Lower leg skin (tissue), 4 donors: ENCODE results near the gene SPACA7. TPM values are rescaled to one million over a fixed set of nuclear protein-coding genes. Genes with fewer than 3 reads are reported as not detected.
"Not testable (repeated sequence)": the region's sequence is repeated elsewhere in the genome, so short reads cannot be mapped to it uniquely, and the experiment has no call there.

Experiments
- DNase-seq, 2 donors: peaks; one replicate each; pipeline ENCODE4 v3.0.0-alpha.2; 2019; ENCODE audit warnings: low spot score in 2 of 2
- H3K4me3 ChIP-seq: fragments of 200-600 bp; sonication (generic); 2 replicates; pipeline ENCODE4 v1.5.1; 2017; ENCODE audit warnings: mild to moderate bottlenecking, low read depth; ENCODE audit not compliant: poor library complexity, severe bottlenecking
- CTCF ChIP-seq, 3 donors: fragments of 450-650 bp; IDR thresholded peaks; one replicate each; pipeline ENCODE4 v1.5.1; 2016; ENCODE audit warnings: antibody characterized with exemption in 3 of 3, mild to moderate bottlenecking in 3 of 3, moderate library complexity in 2 of 3
- POLR2A ChIP-seq, 2 donors: fragments of 450-650 bp; IDR thresholded peaks; one replicate each; pipeline ENCODE4 v1.6.1; 2016 to 2017; ENCODE audit warnings: antibody characterized with exemption in 2 of 2, mild to moderate bottlenecking in 1 of 2, moderate library complexity in 1 of 2
- WGBS, 2 donors: methylation state at CpG; one replicate each; pipeline ENCODE4 v1.1.5; 2018; 5-methylcytosine and 5-hydroxymethylcytosine counted together
- intact Hi-C: fragments of 100-400 bp; cut with DNase I; formaldehyde crosslinking; loops from one replicate; pipeline ENCODE4 v1.15.0; 2023; ENCODE audit warnings: low total_unique reads
- total RNA-seq, 4 donors: library from RNA; depleted of rRNA; stranded (reverse); fragments of >200 nt; gene quantifications; one replicate each; pipeline ENCODE4 v1.1.0, GENCODE V29; 2016

The SPACA7 gene
- total RNA-seq, 4 donors from 2014 or later: not detected

- intact Hi-C loops: no loop called here
- no peak overlapping the region for H3K4me3 ChIP-seq
- TF ChIP-seq CTCF (IDR thresholded peaks at IDR 0.05): no peak
- no peak for TF ChIP-seq POLR2A (IDR thresholded peaks at IDR 0.05)
- whole genome bisulfite sequencing, 2 donors: 88 to 89% methylated on average over 9 of the region's 9 CpGs
- peak in 1 of 2 donors; percentile 74 for DNase-seq
Measured at GRCh38 chr13:112397108-112397507, 21.0 kb downstream of the SPACA7 start.

- 66% methylated on average over 6 of the region's 6 CpGs for whole genome bisulfite sequencing, 2 donors
- intact Hi-C loops, DNase-seq, H3K4me3 ChIP-seq: not testable (repeated sequence)
Measured at GRCh38 chr13:112398347-112398746, 22.2 kb downstream of the SPACA7 start.

GRCh38 chr13:112409828-112410227 lies 33.7 kb downstream of the SPACA7 start:
- DNase-seq, H3K4me3 ChIP-seq, intact Hi-C loops: not testable (repeated sequence)
- WGBS, 2 donors: 62 to 93% methylated on average over 3 of the region's 3 CpGs

GRCh38 chr13:112416647-112417046 lies 40.5 kb downstream of the SPACA7 start:
- 85% methylated on average over 1 of the region's 1 CpG for WGBS, 2 donors
- no peak for DNase-seq
- no peak overlapping the region for H3K4me3 ChIP-seq
- intact Hi-C loops: no loop called here
- no peak for TF ChIP-seq POLR2A (IDR thresholded peaks at IDR 0.05)
- no peak for TF ChIP-seq CTCF (IDR thresholded peaks at IDR 0.05)

- intact Hi-C loops: no loop called here
Measured at GRCh38 chr13:112417079-112417478, 40.9 kb downstream of the SPACA7 start.

GRCh38 chr13:112424098-112424497 lies 47.9 kb downstream of the SPACA7 start:
- no peak for DNase-seq
- 85 to 88% methylated on average over 14 of the region's 14 CpGs for WGBS, 2 donors
- H3K4me3 ChIP-seq: no peak overlapping the region
- intact Hi-C loops: no loop called here
- TF ChIP-seq CTCF (IDR thresholded peaks at IDR 0.05) (no peak), POLR2A (IDR thresholded peaks at IDR 0.05) (no peak)

More at GRCh38 chr13:112417079-112417478, 40.9 kb downstream of the SPACA7 start:
- no peak for TF ChIP-seq CTCF (IDR thresholded peaks at IDR 0.05)
- no peak for TF ChIP-seq POLR2A (IDR thresholded peaks at IDR 0.05)
- H3K4me3 ChIP-seq: no peak overlapping the region
- DNase-seq: no peak

GRCh38 chr13:112428704-112429103 lies 52.5 kb downstream of the SPACA7 start:
- no peak for DNase-seq
- intact Hi-C loops: no loop called here
- TF ChIP-seq CTCF (IDR thresholded peaks at IDR 0.05) (no peak), POLR2A (IDR thresholded peaks at IDR 0.05) (no peak)
- no peak overlapping the region for H3K4me3 ChIP-seq
